HepG2 (cell line): ENCODE data around the gene PNKD. TPM values are rescaled to one million over a fixed set of nuclear protein-coding genes. Genes with fewer than 3 reads are reported as not detected.

Experiments
- EHMT2 ChIP-seq: fragments of 200-600 bp; sonication (generic); IDR thresholded peaks from 2 replicates; pipeline ENCODE4 v1.7.0; 2017; ENCODE audit warnings: antibody characterized with exemption, low read depth, low read length, borderline replicate concordance
- FOXC1 ChIP-seq: sonication (generic); formaldehyde crosslinking; IDR thresholded peaks from 2 replicates; pipeline ENCODE4 v1.8.0; 2022; ENCODE audit warnings: mild to moderate bottlenecking, missing genetic modification reagents, borderline replicate concordance
- FOXK2 ChIP-seq: fragments of 450-650 bp; IDR thresholded peaks from 2 replicates; pipeline ENCODE4 v1.6.1; 2016
- HNRNPUL1 ChIP-seq: fragments of 200-400 bp; formaldehyde crosslinking; IDR thresholded peaks from 2 replicates; pipeline ENCODE4 v1.6.1; 2017; ENCODE audit warnings: low read depth, mild to moderate bottlenecking, low read length, moderate library complexity
- KAT2B ChIP-seq: fragments of 150-350 bp; IDR thresholded peaks from 2 replicates; pipeline ENCODE4 v1.6.1; 2014; ENCODE audit warnings: low read depth, low read length, borderline replicate concordance
- NFKB2 ChIP-seq: sonication (generic); formaldehyde crosslinking; IDR thresholded peaks from 2 replicates; pipeline ENCODE4 v1.4.0; 2020; ENCODE audit warnings: missing genetic modification reagents, borderline replicate concordance
- RBM39 ChIP-seq: fragments of 200-400 bp; formaldehyde crosslinking; IDR thresholded peaks from one replicate; pipeline ENCODE4 v1.6.1; 2018; ENCODE audit warnings: antibody characterized with exemption, mild to moderate bottlenecking, low read depth, low read length; ENCODE audit not compliant: poor library complexity, severe bottlenecking
- RCOR2 ChIP-seq: IDR thresholded peaks from 2 replicates; pipeline ENCODE4 v1.6.1; 2016; ENCODE audit warnings: missing biosample characterization, missing genetic modification reagents
- SMAD1 ChIP-seq: sonication (generic); formaldehyde crosslinking; IDR thresholded peaks from 2 replicates; pipeline ENCODE4 v1.4.0; 2020; ENCODE audit warnings: missing genetic modification reagents, low read depth, mild to moderate bottlenecking, borderline replicate concordance
- THAP11 ChIP-seq: IDR thresholded peaks from 2 replicates; pipeline ENCODE4 v1.6.1; 2016; ENCODE audit warnings: missing biosample characterization, missing genetic modification reagents
- ZBTB7A ChIP-seq: sonication (generic); formaldehyde crosslinking; IDR thresholded peaks from 2 replicates; pipeline ENCODE4 v1.8.0; 2022; ENCODE audit warnings: mild to moderate bottlenecking, missing genetic modification reagents
- ZKSCAN1 ChIP-seq: fragments of 150-350 bp; IDR thresholded peaks from 2 replicates; pipeline ENCODE4 v1.6.1; 2014; ENCODE audit warnings: low read length
- ZKSCAN5 ChIP-seq: sonication (generic); formaldehyde crosslinking; IDR thresholded peaks from 2 replicates; pipeline ENCODE4 v1.5.1; 2020; ENCODE audit warnings: mild to moderate bottlenecking, missing genetic modification reagents
- ZKSCAN8 ChIP-seq: IDR thresholded peaks from 2 replicates; pipeline ENCODE4 v1.6.1; 2016; ENCODE audit warnings: borderline replicate concordance, missing genetic modification reagents, missing compliant biosample characterization
- ZNF484 ChIP-seq: sonication (generic); formaldehyde crosslinking; IDR thresholded peaks from 2 replicates; pipeline ENCODE4 v1.5.1; 2020; ENCODE audit warnings: mild to moderate bottlenecking, low read depth, missing genetic modification reagents, borderline replicate concordance
- ZNF510 ChIP-seq: sonication (generic); formaldehyde crosslinking; IDR thresholded peaks from 2 replicates; pipeline ENCODE4 v1.4.0; 2020; ENCODE audit warnings: low read depth, mild to moderate bottlenecking, missing genetic modification reagents
- ZNF589 ChIP-seq: sonication (generic); formaldehyde crosslinking; conservative IDR thresholded peaks from 2 replicates; pipeline ENCODE4 v1.8.0; 2022; ENCODE audit warnings: mild to moderate bottlenecking, moderate library complexity, missing genetic modification reagents
- polyA plus RNA-seq, 8 experiments: library from polyadenylated mRNA; depleted of rRNA in 3 of 8; stranded (reverse) in 7 of 8; unstranded in 1 of 8; fragments of >200 nt; fragmentation: Illumina TruSeq in 4 of 8; extraction: Trizol in 4 of 8; gene quantifications; 2 replicates each; pipeline versions ENCODE4 v1.2.1 to v1.2.3, GENCODE V29; 2011 to 2016; ENCODE audit warnings: low read depth in 4 of 8, missing spikeins in 1 of 8, mixed read lengths in 1 of 8; ENCODE audit not compliant: insufficient read depth in 1 of 8
- total RNA-seq, 5 experiments: library from RNA; depleted of rRNA; stranded (reverse); fragments of >200 nt; fragmentation: Illumina TruSeq; extraction: Trizol; gene quantifications; 2 replicates each; pipeline ENCODE4 v1.2.3, GENCODE V29; 2016; ENCODE audit warnings: low read depth in 1 of 5
- TF ChIP-seq, protein P1 (sequence below): sonication (generic); formaldehyde crosslinking; IDR thresholded peaks from 2 replicates; pipeline ENCODE4 v1.4.0; 2020; ENCODE audit warnings: missing genetic modification reagents
- TF ChIP-seq, protein P2 (sequence below): sonication (generic); formaldehyde crosslinking; IDR thresholded peaks from 2 replicates; pipeline ENCODE4 v1.5.0; 2020; ENCODE audit warnings: mild to moderate bottlenecking, missing genetic modification reagents, moderate library complexity
- TF ChIP-seq, protein P3 (sequence below): sonication (generic); formaldehyde crosslinking; IDR thresholded peaks from 2 replicates; pipeline ENCODE4 v1.4.0; 2020; ENCODE audit warnings: missing genetic modification reagents

PNKD gene
- total and polyA plus RNA-seq, 2 of the 13 experiments (the other 11 are each of a cell fraction or from before 2014, with no cell fraction given) = 55.9 to 80.4 TPM

DNA sequence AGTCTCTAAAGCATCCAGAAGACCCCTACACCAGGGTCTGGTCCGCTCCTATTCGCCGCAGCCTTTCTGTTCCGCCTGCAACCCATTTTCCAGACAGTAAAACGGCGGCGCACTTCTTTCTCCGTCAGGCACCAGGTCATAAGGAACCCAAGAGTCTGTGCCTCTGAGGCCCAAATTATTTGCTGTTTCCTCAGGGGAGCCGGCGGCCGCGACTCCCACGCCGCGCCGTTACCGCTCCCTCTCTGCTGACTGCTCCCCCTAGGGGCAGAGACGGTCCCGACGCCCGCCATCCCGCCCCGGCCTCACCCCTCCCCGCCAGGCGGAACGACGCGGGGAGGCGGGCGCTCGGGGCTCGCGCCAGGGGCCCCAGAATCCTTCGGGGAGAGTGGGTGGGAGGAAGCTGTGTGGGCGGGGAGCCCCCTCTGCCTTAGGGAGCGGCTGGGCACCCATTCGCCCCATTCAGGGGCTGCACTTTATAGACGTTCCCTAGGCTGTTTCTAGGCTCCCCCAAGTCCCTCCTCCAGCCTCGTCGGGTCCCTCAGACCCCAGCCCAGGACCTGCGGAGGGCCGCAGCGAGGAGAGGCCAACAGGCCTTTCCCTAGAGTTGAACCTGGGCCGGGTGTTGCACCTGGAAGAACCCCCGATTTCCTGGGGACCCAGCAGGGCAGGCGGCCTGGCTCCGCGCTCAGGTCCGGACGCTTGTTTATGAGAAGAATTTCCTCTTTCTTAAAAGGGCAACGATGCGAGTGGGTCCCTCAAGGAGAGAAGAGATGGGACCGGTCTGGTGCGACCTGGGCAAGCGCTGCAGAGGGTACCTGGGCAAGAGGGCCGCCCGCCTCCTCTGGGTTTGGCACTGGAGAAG lies 125.7 kb downstream of the PNKD start (continued):
- TF ChIP-seq, protein P1, sequence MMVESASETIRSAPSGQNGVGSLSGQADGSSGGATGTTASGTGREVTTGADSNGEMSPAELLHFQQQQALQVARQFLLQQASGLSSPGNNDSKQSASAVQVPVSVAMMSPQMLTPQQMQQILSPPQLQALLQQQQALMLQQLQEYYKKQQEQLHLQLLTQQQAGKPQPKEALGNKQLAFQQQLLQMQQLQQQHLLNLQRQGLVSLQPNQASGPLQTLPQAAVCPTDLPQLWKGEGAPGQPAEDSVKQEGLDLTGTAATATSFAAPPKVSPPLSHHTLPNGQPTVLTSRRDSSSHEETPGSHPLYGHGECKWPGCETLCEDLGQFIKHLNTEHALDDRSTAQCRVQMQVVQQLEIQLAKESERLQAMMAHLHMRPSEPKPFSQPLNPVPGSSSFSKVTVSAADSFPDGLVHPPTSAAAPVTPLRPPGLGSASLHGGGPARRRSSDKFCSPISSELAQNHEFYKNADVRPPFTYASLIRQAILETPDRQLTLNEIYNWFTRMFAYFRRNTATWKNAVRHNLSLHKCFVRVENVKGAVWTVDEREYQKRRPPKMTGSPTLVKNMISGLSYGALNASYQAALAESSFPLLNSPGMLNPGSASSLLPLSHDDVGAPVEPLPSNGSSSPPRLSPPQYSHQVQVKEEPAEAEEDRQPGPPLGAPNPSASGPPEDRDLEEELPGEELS (CRISPR knock-in tag) = peak; percentile 88; the same call in 1 of the 2 replicates
- TF ChIP-seq FOXC1 (CRISPR knock-in tag) = peak; percentile 48; the same call in 1 of the 2 replicates
- no peak; the same call in 1 of the 2 replicates for TF ChIP-seq ZKSCAN5 (CRISPR knock-in tag)
- no peak for TF ChIP-seq HNRNPUL1
- TF ChIP-seq THAP11 (CRISPR knock-in tag) = peak; percentile 90
- TF ChIP-seq RCOR2 (CRISPR knock-in tag) = peak; percentile 95; the same call in 1 of the 2 replicates
- TF ChIP-seq FOXK2 = peak; percentile 65; the same call in 1 of the 2 replicates
- no peak for TF ChIP-seq SMAD1 (CRISPR knock-in tag)
- peak; percentile 93 for TF ChIP-seq ZNF510
- peak; percentile 94 for TF ChIP-seq RBM39
- TF ChIP-seq ZBTB7A (CRISPR knock-in tag) = peak; percentile 68
- TF ChIP-seq EHMT2 = no peak
- TF ChIP-seq, protein P2, sequence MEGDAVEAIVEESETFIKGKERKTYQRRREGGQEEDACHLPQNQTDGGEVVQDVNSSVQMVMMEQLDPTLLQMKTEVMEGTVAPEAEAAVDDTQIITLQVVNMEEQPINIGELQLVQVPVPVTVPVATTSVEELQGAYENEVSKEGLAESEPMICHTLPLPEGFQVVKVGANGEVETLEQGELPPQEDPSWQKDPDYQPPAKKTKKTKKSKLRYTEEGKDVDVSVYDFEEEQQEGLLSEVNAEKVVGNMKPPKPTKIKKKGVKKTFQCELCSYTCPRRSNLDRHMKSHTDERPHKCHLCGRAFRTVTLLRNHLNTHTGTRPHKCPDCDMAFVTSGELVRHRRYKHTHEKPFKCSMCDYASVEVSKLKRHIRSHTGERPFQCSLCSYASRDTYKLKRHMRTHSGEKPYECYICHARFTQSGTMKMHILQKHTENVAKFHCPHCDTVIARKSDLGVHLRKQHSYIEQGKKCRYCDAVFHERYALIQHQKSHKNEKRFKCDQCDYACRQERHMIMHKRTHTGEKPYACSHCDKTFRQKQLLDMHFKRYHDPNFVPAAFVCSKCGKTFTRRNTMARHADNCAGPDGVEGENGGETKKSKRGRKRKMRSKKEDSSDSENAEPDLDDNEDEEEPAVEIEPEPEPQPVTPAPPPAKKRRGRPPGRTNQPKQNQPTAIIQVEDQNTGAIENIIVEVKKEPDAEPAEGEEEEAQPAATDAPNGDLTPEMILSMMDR = peak; percentile 94
- TF ChIP-seq, protein P3, sequence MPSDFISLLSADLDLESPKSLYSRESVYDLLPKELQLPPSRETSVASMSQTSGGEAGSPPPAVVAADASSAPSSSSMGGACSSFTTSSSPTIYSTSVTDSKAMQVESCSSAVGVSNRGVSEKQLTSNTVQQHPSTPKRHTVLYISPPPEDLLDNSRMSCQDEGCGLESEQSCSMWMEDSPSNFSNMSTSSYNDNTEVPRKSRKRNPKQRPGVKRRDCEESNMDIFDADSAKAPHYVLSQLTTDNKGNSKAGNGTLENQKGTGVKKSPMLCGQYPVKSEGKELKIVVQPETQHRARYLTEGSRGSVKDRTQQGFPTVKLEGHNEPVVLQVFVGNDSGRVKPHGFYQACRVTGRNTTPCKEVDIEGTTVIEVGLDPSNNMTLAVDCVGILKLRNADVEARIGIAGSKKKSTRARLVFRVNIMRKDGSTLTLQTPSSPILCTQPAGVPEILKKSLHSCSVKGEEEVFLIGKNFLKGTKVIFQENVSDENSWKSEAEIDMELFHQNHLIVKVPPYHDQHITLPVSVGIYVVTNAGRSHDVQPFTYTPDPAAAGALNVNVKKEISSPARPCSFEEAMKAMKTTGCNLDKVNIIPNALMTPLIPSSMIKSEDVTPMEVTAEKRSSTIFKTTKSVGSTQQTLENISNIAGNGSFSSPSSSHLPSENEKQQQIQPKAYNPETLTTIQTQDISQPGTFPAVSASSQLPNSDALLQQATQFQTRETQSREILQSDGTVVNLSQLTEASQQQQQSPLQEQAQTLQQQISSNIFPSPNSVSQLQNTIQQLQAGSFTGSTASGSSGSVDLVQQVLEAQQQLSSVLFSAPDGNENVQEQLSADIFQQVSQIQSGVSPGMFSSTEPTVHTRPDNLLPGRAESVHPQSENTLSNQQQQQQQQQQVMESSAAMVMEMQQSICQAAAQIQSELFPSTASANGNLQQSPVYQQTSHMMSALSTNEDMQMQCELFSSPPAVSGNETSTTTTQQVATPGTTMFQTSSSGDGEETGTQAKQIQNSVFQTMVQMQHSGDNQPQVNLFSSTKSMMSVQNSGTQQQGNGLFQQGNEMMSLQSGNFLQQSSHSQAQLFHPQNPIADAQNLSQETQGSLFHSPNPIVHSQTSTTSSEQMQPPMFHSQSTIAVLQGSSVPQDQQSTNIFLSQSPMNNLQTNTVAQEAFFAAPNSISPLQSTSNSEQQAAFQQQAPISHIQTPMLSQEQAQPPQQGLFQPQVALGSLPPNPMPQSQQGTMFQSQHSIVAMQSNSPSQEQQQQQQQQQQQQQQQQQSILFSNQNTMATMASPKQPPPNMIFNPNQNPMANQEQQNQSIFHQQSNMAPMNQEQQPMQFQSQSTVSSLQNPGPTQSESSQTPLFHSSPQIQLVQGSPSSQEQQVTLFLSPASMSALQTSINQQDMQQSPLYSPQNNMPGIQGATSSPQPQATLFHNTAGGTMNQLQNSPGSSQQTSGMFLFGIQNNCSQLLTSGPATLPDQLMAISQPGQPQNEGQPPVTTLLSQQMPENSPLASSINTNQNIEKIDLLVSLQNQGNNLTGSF = no peak
- no peak for TF ChIP-seq KAT2B
- TF ChIP-seq ZKSCAN1 = no peak
- TF ChIP-seq NFKB2 = peak; percentile 80
- no peak for TF ChIP-seq ZNF589 (CRISPR knock-in tag)
- TF ChIP-seq ZKSCAN8 (CRISPR knock-in tag) = peak; percentile 70; the same call in 1 of the 2 replicates
- peak; percentile 62; the same call in 1 of the 2 replicates for TF ChIP-seq ZNF484 (CRISPR knock-in tag)
